ENCODE measurements around the gene MPC1. TPM values are rescaled to one million over a fixed set of nuclear protein-coding genes. Genes with fewer than 3 reads are reported as not detected.
"Not testable (repeated sequence)": the region's sequence is repeated elsewhere in the genome, so short reads cannot be mapped to it uniquely, and the experiment has no call there.

Gene MPC1
- total and polyA plus RNA-seq, 4 donors, result 36.7 to 128 (median 66.7) TPM

- no peak overlapping the region for H3K27ac ChIP-seq (ENCODE audit: low read depth in 1 of 2, low read length in 2 of 2)
- no peak overlapping the region for H3K4me3 ChIP-seq (ENCODE audit: low read length in 2 of 2)
- DNase-seq (no peak), ATAC-seq (ENCODE audit: low FRiP score) (no peak)
- no peaks in the 10 kb centered on the region for H3K9me3 ChIP-seq (ENCODE audit: control insufficient read depth, low read length)
- no peaks in the 10 kb centered on the region for H3K4me1 ChIP-seq (ENCODE audit: control insufficient read depth in 1 of 2, insufficient read depth in 2 of 2, low read length in 2 of 2)
- no peaks in the 10 kb centered on the region for H3K36me3 ChIP-seq (ENCODE audit: control insufficient read depth in 1 of 2, insufficient read depth in 2 of 2, low read length in 1 of 2)
- 35 to 39% methylated on average over 4 of the region's 4 CpGs for WGBS, 2 donors
- intact Hi-C loops (cut with DNase I), result no loop called here
- H3K27me3 ChIP-seq (ENCODE audit: control insufficient read depth in 1 of 2, insufficient read depth in 2 of 2, low read length in 1 of 2), result no peaks in the 10 kb centered on the region
Measured at GRCh38 chr6:166351715-166352285, 30.9 kb downstream of the MPC1 start.

- H3K27ac ChIP-seq (ENCODE audit: low read depth in 1 of 2, low read length in 2 of 2), result no peak overlapping the region
- intact Hi-C loops (cut with DNase I), result no loop called here
- no peaks in the 10 kb centered on the region for H3K9me3 ChIP-seq (ENCODE audit: control insufficient read depth, low read length)
- ATAC-seq (ENCODE audit: low FRiP score) (no peak), DNase-seq (no peak)
- 87 to 88% methylated on average over 6 of the region's 6 CpGs for WGBS, 2 donors
- no peaks in the 10 kb centered on the region for H3K36me3 ChIP-seq (ENCODE audit: control insufficient read depth in 1 of 2, insufficient read depth in 2 of 2, low read length in 1 of 2)
- H3K4me1 ChIP-seq (ENCODE audit: control insufficient read depth in 1 of 2, insufficient read depth in 2 of 2, low read length in 2 of 2), result no peaks in the 10 kb centered on the region
- H3K27me3 ChIP-seq (ENCODE audit: control insufficient read depth in 1 of 2, insufficient read depth in 2 of 2, low read length in 1 of 2), result no peaks in the 10 kb centered on the region
- no peak overlapping the region for H3K4me3 ChIP-seq (ENCODE audit: low read length in 2 of 2)
Measured at GRCh38 chr6:166348305-166348949, 34.3 kb downstream of the MPC1 start.

GRCh38 chr6:166346965-166347364 lies 35.8 kb downstream of the MPC1 start:
- no peak for DNase-seq
- ATAC-seq (ENCODE audit: low FRiP score), result no peak
- intact Hi-C loops (cut with DNase I), result no loop called here

GRCh38 chr6:166346449-166346848 lies 36.3 kb downstream of the MPC1 start:
- no peak for ATAC-seq (ENCODE audit: low FRiP score)
- no peak overlapping the region for H3K4me3 ChIP-seq (ENCODE audit: low read length in 2 of 2)
- H3K27ac ChIP-seq (ENCODE audit: low read depth in 1 of 2, low read length in 2 of 2), result no peak overlapping the region
- no peaks in the 10 kb centered on the region for H3K9me3 ChIP-seq (ENCODE audit: control insufficient read depth, low read length)
- no peaks in the 10 kb centered on the region for H3K36me3 ChIP-seq (ENCODE audit: control insufficient read depth in 1 of 2, insufficient read depth in 2 of 2, low read length in 1 of 2)
- intact Hi-C loops (cut with DNase I), result no loop called here
- H3K27me3 ChIP-seq (ENCODE audit: control insufficient read depth in 1 of 2, insufficient read depth in 2 of 2, low read length in 1 of 2), result no peaks in the 10 kb centered on the region
- no peaks in the 10 kb centered on the region for H3K4me1 ChIP-seq (ENCODE audit: control insufficient read depth in 1 of 2, insufficient read depth in 2 of 2, low read length in 2 of 2)
- 86 to 91% methylated on average over 3 of the region's 3 CpGs for WGBS, 2 donors
- no peak for DNase-seq

More at GRCh38 chr6:166346965-166347364, 35.8 kb downstream of the MPC1 start:
- no peaks in the 10 kb centered on the region for H3K36me3 ChIP-seq (ENCODE audit: control insufficient read depth in 1 of 2, insufficient read depth in 2 of 2, low read length in 1 of 2)
- no peaks in the 10 kb centered on the region for H3K4me1 ChIP-seq (ENCODE audit: control insufficient read depth in 1 of 2, insufficient read depth in 2 of 2, low read length in 2 of 2)
- H3K4me3 ChIP-seq (ENCODE audit: low read length in 2 of 2), result no peak overlapping the region
- no peaks in the 10 kb centered on the region for H3K9me3 ChIP-seq (ENCODE audit: control insufficient read depth, low read length)
- H3K27ac ChIP-seq (ENCODE audit: low read depth in 1 of 2, low read length in 2 of 2), result no peak overlapping the region
- H3K27me3 ChIP-seq (ENCODE audit: control insufficient read depth in 1 of 2, insufficient read depth in 2 of 2, low read length in 1 of 2), result no peaks in the 10 kb centered on the region

- 76 to 81% methylated on average over 9 of the region's 9 CpGs for WGBS, 2 donors
- H3K27ac ChIP-seq (ENCODE audit: low read depth in 1 of 2, low read length in 2 of 2); H3K27me3 ChIP-seq (ENCODE audit: control insufficient read depth in 1 of 2, insufficient read depth in 2 of 2, low read length in 1 of 2); DNase-seq; H3K9me3 ChIP-seq (ENCODE audit: control insufficient read depth, low read length); H3K4me1 ChIP-seq (ENCODE audit: control insufficient read depth in 1 of 2, insufficient read depth in 2 of 2, low read length in 2 of 2); intact Hi-C loops (cut with DNase I); H3K36me3 ChIP-seq (ENCODE audit: control insufficient read depth in 1 of 2, insufficient read depth in 2 of 2, low read length in 1 of 2); H3K4me3 ChIP-seq (ENCODE audit: low read length in 2 of 2); ATAC-seq (ENCODE audit: low FRiP score): not testable (repeated sequence)
Measured at GRCh38 chr6:166345672-166346071, 37.1 kb downstream of the MPC1 start.

- H3K27me3 ChIP-seq (ENCODE audit: control insufficient read depth in 1 of 2, insufficient read depth in 2 of 2, low read length in 1 of 2); H3K27ac ChIP-seq (ENCODE audit: low read depth in 1 of 2, low read length in 2 of 2); H3K9me3 ChIP-seq (ENCODE audit: control insufficient read depth, low read length); H3K4me1 ChIP-seq (ENCODE audit: control insufficient read depth in 1 of 2, insufficient read depth in 2 of 2, low read length in 2 of 2); H3K4me3 ChIP-seq (ENCODE audit: low read length in 2 of 2); DNase-seq; ATAC-seq (ENCODE audit: low FRiP score); H3K36me3 ChIP-seq (ENCODE audit: control insufficient read depth in 1 of 2, insufficient read depth in 2 of 2, low read length in 1 of 2): not testable (repeated sequence)
- intact Hi-C loops (cut with DNase I), result loop anchor here in 1 of 2 donors (5.0 kb wide), 1 partner anchor 37 kb away; the partner anchor contains the start of gene MPC1
- 91 to 93% methylated on average over 2 of the region's 2 CpGs for WGBS, 2 donors
Measured at GRCh38 chr6:166344921-166345320, 37.8 kb downstream of the MPC1 start.

GRCh38 chr6:166344240-166344639 lies 38.5 kb downstream of the MPC1 start:
- Histone ChIP-seq H3K4me3 (ENCODE audit: low read length in 2 of 2) (no peak overlapping the region), H3K27ac (ENCODE audit: low read depth in 1 of 2, low read length in 2 of 2) (no peak overlapping the region), H3K4me1 (ENCODE audit: control insufficient read depth in 1 of 2, insufficient read depth in 2 of 2, low read length in 2 of 2) (peaks cover 0 to 3% of the 10 kb centered on the region in 2 donors), H3K9me3 (ENCODE audit: control insufficient read depth, low read length) (no peaks in the 10 kb centered on the region), H3K27me3 (ENCODE audit: control insufficient read depth in 1 of 2, insufficient read depth in 2 of 2, low read length in 1 of 2) (no peaks in the 10 kb centered on the region), H3K36me3 (ENCODE audit: control insufficient read depth in 1 of 2, insufficient read depth in 2 of 2, low read length in 1 of 2) (no peaks in the 10 kb centered on the region)
- DNase-seq (no peak), ATAC-seq (ENCODE audit: low FRiP score) (no peak)
- 94% methylated on average over 8 of the region's 8 CpGs for WGBS, 2 donors
- intact Hi-C loops (cut with DNase I), result loop anchor here in 1 of 2 donors (5.0 kb wide), 1 partner anchor 38 kb away; the partner anchor contains the start of gene MPC1

GRCh38 chr6:166343150-166343487 lies 39.6 kb downstream of the MPC1 start:
- Histone ChIP-seq H3K27ac (ENCODE audit: low read depth in 1 of 2, low read length in 2 of 2) (no peak overlapping the region), H3K4me3 (ENCODE audit: low read length in 2 of 2) (peak overlapping the region in 1 of 2 donors; percentile 91), H3K9me3 (ENCODE audit: control insufficient read depth, low read length) (no peaks in the 10 kb centered on the region), H3K36me3 (ENCODE audit: control insufficient read depth in 1 of 2, insufficient read depth in 2 of 2, low read length in 1 of 2) (no peaks in the 10 kb centered on the region), H3K27me3 (ENCODE audit: control insufficient read depth in 1 of 2, insufficient read depth in 2 of 2, low read length in 1 of 2) (no peaks in the 10 kb centered on the region), H3K4me1 (ENCODE audit: control insufficient read depth in 1 of 2, insufficient read depth in 2 of 2, low read length in 2 of 2) (peaks cover 0 to 3% of the 10 kb centered on the region in 2 donors)
- 10 to 15% methylated on average over 3 of the region's 3 CpGs for WGBS, 2 donors
- no peak for ATAC-seq (ENCODE audit: low FRiP score)
- intact Hi-C loops (cut with DNase I), result loop anchor here (2.0 to 5.0 kb wide), 3 partner anchors 22 to 40 kb away; partner anchors contain the start of gene MPC1 (in 2 of the 2)
- DNase-seq, result no peak
